NCI-H2196 (cell line): ENCODE data around the gene CELA3A.
"Not testable (repeated sequence)": the region's sequence is repeated elsewhere in the genome, so short reads cannot be mapped to it uniquely, and the experiment has no call there.

Experiments used
- DNase-seq: peaks from one replicate; lab custom pipeline; 2025; ENCODE audit not compliant: unreplicated experiment; lab: John Stamatoyannopoulos, UW

Gene CELA3A

GRCh38 chr1:22001409-22001808, at the start of gene CELA3A:
Gene CELA3A (plus strand): TSS chr1:22001657. CDS start chr1:22001675, 18 bp downstream.
- DNase-seq = no peak

GRCh38 chr1:21952786-21953520, 48.5 kb upstream of the CELA3A start:
- no peak for DNase-seq

GRCh38 chr1:21955058-21955457, 46.4 kb upstream of the CELA3A start:
- DNase-seq = no peak

GRCh38 chr1:21955501-21956281, 45.8 kb upstream of the CELA3A start:
- DNase-seq = no peak

- DNase-seq = peak; percentile 82
Measured at GRCh38 chr1:21956720-21957552, 44.5 kb upstream of the CELA3A start.

GRCh38 chr1:21961337-21961736, 40.1 kb upstream of the CELA3A start:
- no peak for DNase-seq

GRCh38 chr1:21961799-21962198, 39.7 kb upstream of the CELA3A start:
- DNase-seq = no peak

- peak; percentile 86 for DNase-seq
Measured at GRCh38 chr1:21963477-21964217, 37.8 kb upstream of the CELA3A start.

GRCh38 chr1:21966247-21967000, 35.0 kb upstream of the CELA3A start:
- no peak for DNase-seq

- DNase-seq = not testable (repeated sequence)
Measured at GRCh38 chr1:21967216-21967615, 34.2 kb upstream of the CELA3A start.

GRCh38 chr1:21969066-21969465, 32.4 kb upstream of the CELA3A start:
- DNase-seq = not testable (repeated sequence)

GRCh38 chr1:21970523-21970922, 30.9 kb upstream of the CELA3A start:
- not testable (repeated sequence) for DNase-seq

GRCh38 chr1:21972973-21973441, 28.4 kb upstream of the CELA3A start:
- not testable (repeated sequence) for DNase-seq

GRCh38 chr1:21973948-21974347, 27.5 kb upstream of the CELA3A start:
- DNase-seq = not testable (repeated sequence)

- DNase-seq = peak; percentile 28
Measured at GRCh38 chr1:21974699-21975098, 26.8 kb upstream of the CELA3A start.

- not testable (repeated sequence) for DNase-seq
Measured at GRCh38 chr1:21975296-21975695, 26.2 kb upstream of the CELA3A start.

GRCh38 chr1:21976703-21977239, 24.7 kb upstream of the CELA3A start, which contains the start of gene CELA3B:
Gene CELA3B (plus strand): TSS chr1:21977022. CDS start chr1:21977040, 18 bp downstream.
- DNase-seq = not testable (repeated sequence)

- not testable (repeated sequence) for DNase-seq
Measured at GRCh38 chr1:21978209-21978608, 23.2 kb upstream of the CELA3A start.

GRCh38 chr1:21980515-21981220, 20.8 kb upstream of the CELA3A start:
- not testable (repeated sequence) for DNase-seq
